HG03066 (cell line): ENCODE data around the gene EVL.
"Not testable (repeated sequence)": the region's sequence is repeated elsewhere in the genome, so short reads cannot be mapped to it uniquely, and the experiment has no call there.

Source experiments
- ATAC-seq: cut with Tn5 transposase; IDR thresholded peaks from one replicate; pipeline ENCODE4 v1.9.1; 2021; ENCODE audit warnings: low read depth; ENCODE audit not compliant: unreplicated experiment

Gene EVL

GRCh38 chr14:100065111-100065871 lies at the start of gene EVL:
Gene EVL (plus strand): TSS chr14:100065422. CDS start chr14:100065501, 79 bp downstream.
- ATAC-seq = peak; percentile 45

- no peak for ATAC-seq
Measured at GRCh38 chr14:100017553-100017952, 47.7 kb upstream of the EVL start.

GRCh38 chr14:100018054-100018453 lies 47.2 kb upstream of the EVL start:
- ATAC-seq = no peak

GRCh38 chr14:100018482-100018881 lies 46.7 kb upstream of the EVL start:
- no peak for ATAC-seq

GRCh38 chr14:100019156-100019744 lies 46.0 kb upstream of the EVL start:
- no peak for ATAC-seq

- ATAC-seq = no peak
Measured at GRCh38 chr14:100020629-100021028, 44.6 kb upstream of the EVL start.

GRCh38 chr14:100022772-100023451 lies 42.3 kb upstream of the EVL start:
- no peak for ATAC-seq

GRCh38 chr14:100025111-100025510 lies 40.1 kb upstream of the EVL start:
- ATAC-seq = no peak

- no peak for ATAC-seq
Measured at GRCh38 chr14:100027771-100028490, 37.3 kb upstream of the EVL start.

- ATAC-seq = no peak
Measured at GRCh38 chr14:100028990-100029677, 36.1 kb upstream of the EVL start.

GRCh38 chr14:100030006-100030405 lies 35.2 kb upstream of the EVL start:
- not testable (repeated sequence) for ATAC-seq

GRCh38 chr14:100030452-100031153 lies 34.6 kb upstream of the EVL start:
- no peak for ATAC-seq

GRCh38 chr14:100031506-100032281 lies 33.5 kb upstream of the EVL start:
- ATAC-seq = no peak

GRCh38 chr14:100032738-100033137 lies 32.5 kb upstream of the EVL start:
- ATAC-seq = no peak

- no peak for ATAC-seq
Measured at GRCh38 chr14:100033347-100034075, 31.7 kb upstream of the EVL start.

GRCh38 chr14:100034468-100034867 lies 30.8 kb upstream of the EVL start:
- ATAC-seq = no peak

- ATAC-seq = no peak
Measured at GRCh38 chr14:100034961-100035500, 30.2 kb upstream of the EVL start.

GRCh38 chr14:100035700-100036099 lies 29.5 kb upstream of the EVL start:
- ATAC-seq = no peak
